Stimulated activated memory B cell treated with anti-CD40 and anti-IgM and Interleukin-4, amounts not matched to agents 10 μg/mL and 1 μg/mL and 100 μg/mL, for 72 hours (primary cell): ENCODE measurements around the gene WDR53.
"Not testable (repeated sequence)": the region's sequence is repeated elsewhere in the genome, so short reads cannot be mapped to it uniquely, and the experiment has no call there.

ENCODE experiments used
- ATAC-seq: fragments of 150-1000 bp; cut with Tn5 transposase; 2 replicates; pipeline ENCODE4 v1.10.0; 2021
- H3K27ac Mint-ChIP-seq: one replicate; pipeline ENCODE4 v1.8.0; 2022; ENCODE audit warnings: mild to moderate bottlenecking, mixed read lengths
- H3K27me3 Mint-ChIP-seq: one replicate; pipeline ENCODE4 v1.8.0; 2022; ENCODE audit warnings: mixed read lengths
- H3K36me3 Mint-ChIP-seq: one replicate; pipeline ENCODE4 v1.8.0; 2022; ENCODE audit warnings: mixed read lengths
- H3K4me1 Mint-ChIP-seq: one replicate; pipeline ENCODE4 v1.8.0; 2022; ENCODE audit warnings: mixed read lengths
- H3K4me3 Mint-ChIP-seq: one replicate; pipeline ENCODE4 v1.8.0; 2022; ENCODE audit warnings: mild to moderate bottlenecking, moderate library complexity, mixed read lengths
- H3K9me3 Mint-ChIP-seq: one replicate; pipeline ENCODE4 v1.8.0; 2022; ENCODE audit warnings: mixed read lengths

Gene WDR53

GRCh38 chr3:196514913-196515621 is 53.3 kb downstream of the WDR53 start, which contains the start of gene SMCO1:
TSS of gene SMCO1 (minus strand) at chr3:196515346. CDS start at chr3:196515209, 137 bp downstream.
- H3K36me3 Mint-ChIP-seq: peaks cover 15% of the 10 kb centered on the region
- H3K27me3 Mint-ChIP-seq: peaks cover 22% of the 10 kb centered on the region
- no peak for ATAC-seq
- peaks cover 24% of the 10 kb centered on the region for H3K9me3 Mint-ChIP-seq
- no peaks in the 10 kb centered on the region for H3K4me1 Mint-ChIP-seq
- H3K27ac Mint-ChIP-seq: no peak within 1 kb of the TSS
- no peak within 1 kb of the TSS for H3K4me3 Mint-ChIP-seq

- Mint-ChIP-seq H3K27me3 (peaks cover 22% of the 10 kb centered on the region), H3K27ac (no peak overlapping the region), H3K9me3 (peaks cover 21% of the 10 kb centered on the region), H3K4me3 (no peak overlapping the region), H3K36me3 (peaks cover 15% of the 10 kb centered on the region), H3K4me1 (no peaks in the 10 kb centered on the region)
- ATAC-seq: no peak
Observed at GRCh38 chr3:196514350-196514716, 54.0 kb downstream of the WDR53 start.

- H3K36me3 Mint-ChIP-seq: peaks cover 15% of the 10 kb centered on the region
- H3K27ac Mint-ChIP-seq: no peak overlapping the region
- ATAC-seq: no peak
Observed at GRCh38 chr3:196513697-196514349, 54.5 kb downstream of the WDR53 start.

GRCh38 chr3:196511646-196512425 is 56.5 kb downstream of the WDR53 start:
- H3K27ac Mint-ChIP-seq, ATAC-seq, H3K4me3 Mint-ChIP-seq, H3K4me1 Mint-ChIP-seq: not testable (repeated sequence)
- Mint-ChIP-seq H3K27me3 (peaks cover 22% of the 10 kb centered on the region), H3K9me3 (peaks cover 21% of the 10 kb centered on the region), H3K36me3 (peaks cover 16% of the 10 kb centered on the region)

More at GRCh38 chr3:196513697-196514349, 54.5 kb downstream of the WDR53 start:
- Mint-ChIP-seq H3K9me3 (peaks cover 19% of the 10 kb centered on the region), H3K4me3 (no peak overlapping the region), H3K27me3 (peaks cover 22% of the 10 kb centered on the region), H3K4me1 (no peaks in the 10 kb centered on the region)

- ATAC-seq, H3K4me3 Mint-ChIP-seq, H3K27ac Mint-ChIP-seq, H3K4me1 Mint-ChIP-seq: not testable (repeated sequence)
- Mint-ChIP-seq H3K27me3 (peaks cover 21% of the 10 kb centered on the region), H3K9me3 (peaks cover 20% of the 10 kb centered on the region), H3K36me3 (peaks cover 19% of the 10 kb centered on the region)
Observed at GRCh38 chr3:196511108-196511507, 57.2 kb downstream of the WDR53 start.

- no peak overlapping the region for H3K4me3 Mint-ChIP-seq
- peaks cover 4% of the 10 kb centered on the region for H3K36me3 Mint-ChIP-seq
- no peak for ATAC-seq
- H3K27ac Mint-ChIP-seq: no peak overlapping the region
- peaks cover under 1% of the 10 kb centered on the region for H3K27me3 Mint-ChIP-seq
- peaks cover 7% of the 10 kb centered on the region for H3K4me1 Mint-ChIP-seq
- H3K9me3 Mint-ChIP-seq: peaks cover 6% of the 10 kb centered on the region
Observed at GRCh38 chr3:196506687-196507086, 61.7 kb downstream of the WDR53 start.

- H3K27me3 Mint-ChIP-seq: no peaks in the 10 kb centered on the region
- peaks cover 28% of the 10 kb centered on the region for H3K4me1 Mint-ChIP-seq
- no peak overlapping the region for H3K27ac Mint-ChIP-seq
- H3K9me3 Mint-ChIP-seq: peaks cover 6% of the 10 kb centered on the region
- no peak for ATAC-seq
- peaks cover 18% of the 10 kb centered on the region for H3K36me3 Mint-ChIP-seq
- H3K4me3 Mint-ChIP-seq: no peak overlapping the region
Observed at GRCh38 chr3:196504556-196504955, 63.8 kb downstream of the WDR53 start.
